Stimulated activated naive CD8-positive, alpha-beta T cell treated with anti-CD3 and anti-CD28 coated beads, Interleukin-15, Interleukin-2, amounts not matched to agents 100 ng/mL and 50 ng/mL, for 24 hours (primary cell): Measurements from ENCODE around the gene CAPN7.
A peak's percentile ranks its signal among the peaks of the same experiment; 100 is the strongest.
"Not testable (repeated sequence)": the region's sequence is repeated elsewhere in the genome, so short reads cannot be mapped to it uniquely, and the experiment has no call there.

Source experiments
- H3K27ac Mint-ChIP-seq: one replicate; pipeline ENCODE4 v1.8.0; 2021; ENCODE audit warnings: mild to moderate bottlenecking, mixed read lengths
- H3K27me3 Mint-ChIP-seq: one replicate; pipeline ENCODE4 v1.8.0; 2021; ENCODE audit warnings: mixed read lengths
- H3K36me3 Mint-ChIP-seq: one replicate; pipeline ENCODE4 v1.8.0; 2021; ENCODE audit warnings: low read depth, mixed read lengths
- H3K4me1 Mint-ChIP-seq: one replicate; pipeline ENCODE4 v1.8.0; 2021; ENCODE audit warnings: low read depth, mixed read lengths
- H3K4me3 Mint-ChIP-seq: one replicate; pipeline ENCODE4 v1.8.0; 2021; ENCODE audit warnings: mild to moderate bottlenecking, mixed read lengths
- H3K9me3 Mint-ChIP-seq: one replicate; pipeline ENCODE4 v1.8.0; 2021; ENCODE audit warnings: mixed read lengths

Gene CAPN7

DNA sequence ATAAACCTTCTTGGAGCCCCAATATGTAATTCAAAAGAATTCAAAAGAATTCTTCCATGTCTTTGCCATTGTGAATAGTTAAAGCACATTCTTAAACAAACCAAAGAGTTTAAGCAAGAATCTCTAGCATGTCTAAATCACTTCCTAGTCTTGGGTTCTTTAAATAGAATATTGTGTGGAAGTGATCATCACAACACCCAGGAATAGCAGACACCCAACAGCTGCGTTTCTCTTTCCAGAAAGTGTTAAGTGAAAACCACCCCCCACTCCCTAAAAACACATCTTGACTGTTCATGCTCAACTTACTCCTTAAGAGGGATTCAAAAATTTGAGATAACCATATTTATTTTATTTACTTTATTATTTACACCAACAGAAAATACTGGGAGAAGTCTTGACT is 24.1 kb upstream of the CAPN7 start:
- Mint-ChIP-seq H3K4me3 (no peak overlapping the region), H3K27ac (no peak overlapping the region), H3K9me3 (no peaks in the 10 kb centered on the region), H3K36me3 (no peaks in the 10 kb centered on the region), H3K27me3 (peaks cover 9% of the 10 kb centered on the region), H3K4me1 (peaks cover 7% of the 10 kb centered on the region)

DNA sequence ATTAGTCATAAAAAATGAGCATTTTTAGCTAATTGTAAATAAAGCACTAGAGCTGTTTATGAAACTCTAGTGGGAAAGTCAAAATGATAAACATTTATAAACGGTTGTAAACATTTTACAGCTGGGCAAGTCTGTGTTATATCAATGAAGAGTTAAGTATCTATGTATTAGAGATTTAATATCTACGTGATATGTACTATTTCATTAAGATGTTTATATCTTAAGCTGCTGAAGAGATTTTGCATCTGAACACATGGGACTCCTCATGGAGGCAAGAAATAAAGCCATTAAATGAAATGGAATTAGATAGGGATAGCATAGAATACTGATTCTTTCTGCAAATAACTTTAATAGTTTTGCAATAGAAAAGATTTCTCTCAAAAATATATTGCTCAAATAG is 23.0 kb upstream of the CAPN7 start:
- H3K27ac Mint-ChIP-seq: no peak overlapping the region
- peaks cover 7% of the 10 kb centered on the region for H3K4me1 Mint-ChIP-seq
- peaks cover 9% of the 10 kb centered on the region for H3K27me3 Mint-ChIP-seq
- H3K4me3 Mint-ChIP-seq: no peak overlapping the region
- H3K9me3 Mint-ChIP-seq: no peaks in the 10 kb centered on the region
- H3K36me3 Mint-ChIP-seq: no peaks in the 10 kb centered on the region

DNA sequence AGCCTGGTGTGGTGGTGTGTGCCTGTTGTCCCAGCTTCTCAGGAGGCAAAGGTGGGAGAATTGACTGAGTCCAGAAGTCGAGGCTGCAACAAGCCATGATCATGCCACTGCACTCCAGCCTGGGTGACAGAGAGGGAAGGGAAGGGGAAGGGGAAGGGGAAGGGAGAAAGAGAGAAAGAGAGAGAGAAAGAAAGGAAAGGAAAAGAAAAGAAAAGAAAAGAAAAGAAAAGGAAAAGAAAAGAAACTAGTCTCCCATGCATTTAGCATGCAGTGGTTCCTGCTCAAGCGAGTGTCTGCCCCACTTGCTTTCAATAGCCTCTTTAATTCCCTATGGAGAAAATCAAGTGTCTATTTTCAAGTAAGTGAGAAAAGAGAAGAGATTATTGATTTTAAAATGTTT is 20.6 kb upstream of the CAPN7 start:
- H3K27ac Mint-ChIP-seq: no peak overlapping the region

DNA sequence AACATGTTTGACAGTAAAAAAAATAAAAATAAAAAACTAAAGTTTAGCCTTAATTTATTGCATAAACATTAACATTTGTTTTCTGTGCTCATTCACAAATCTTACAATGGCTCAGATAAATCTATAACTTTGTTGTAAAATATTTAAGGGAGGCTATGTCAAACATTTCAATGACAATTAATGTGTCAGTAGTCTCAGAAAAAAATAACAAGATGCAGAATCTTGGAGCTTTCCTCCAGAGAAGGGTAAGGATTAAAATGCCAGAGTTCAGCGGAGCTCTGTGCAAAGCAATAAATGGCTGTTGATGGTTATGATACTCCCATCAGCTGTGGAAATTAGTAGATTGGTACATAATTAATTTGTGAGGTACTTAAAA is 20.0 kb upstream of the CAPN7 start:
- Mint-ChIP-seq H3K4me3 (no peak overlapping the region), H3K36me3 (no peaks in the 10 kb centered on the region), H3K27ac (no peak overlapping the region), H3K9me3 (no peaks in the 10 kb centered on the region), H3K4me1 (no peaks in the 10 kb centered on the region), H3K27me3 (peaks cover 6% of the 10 kb centered on the region)

More for the DNA sequence above, 20.6 kb upstream of the CAPN7 start:
- H3K9me3 Mint-ChIP-seq: no peaks in the 10 kb centered on the region
- peaks cover 6% of the 10 kb centered on the region for H3K27me3 Mint-ChIP-seq
- H3K36me3 Mint-ChIP-seq: no peaks in the 10 kb centered on the region
- H3K4me3 Mint-ChIP-seq: no peak overlapping the region
- H3K4me1 Mint-ChIP-seq: peaks cover under 1% of the 10 kb centered on the region

DNA sequence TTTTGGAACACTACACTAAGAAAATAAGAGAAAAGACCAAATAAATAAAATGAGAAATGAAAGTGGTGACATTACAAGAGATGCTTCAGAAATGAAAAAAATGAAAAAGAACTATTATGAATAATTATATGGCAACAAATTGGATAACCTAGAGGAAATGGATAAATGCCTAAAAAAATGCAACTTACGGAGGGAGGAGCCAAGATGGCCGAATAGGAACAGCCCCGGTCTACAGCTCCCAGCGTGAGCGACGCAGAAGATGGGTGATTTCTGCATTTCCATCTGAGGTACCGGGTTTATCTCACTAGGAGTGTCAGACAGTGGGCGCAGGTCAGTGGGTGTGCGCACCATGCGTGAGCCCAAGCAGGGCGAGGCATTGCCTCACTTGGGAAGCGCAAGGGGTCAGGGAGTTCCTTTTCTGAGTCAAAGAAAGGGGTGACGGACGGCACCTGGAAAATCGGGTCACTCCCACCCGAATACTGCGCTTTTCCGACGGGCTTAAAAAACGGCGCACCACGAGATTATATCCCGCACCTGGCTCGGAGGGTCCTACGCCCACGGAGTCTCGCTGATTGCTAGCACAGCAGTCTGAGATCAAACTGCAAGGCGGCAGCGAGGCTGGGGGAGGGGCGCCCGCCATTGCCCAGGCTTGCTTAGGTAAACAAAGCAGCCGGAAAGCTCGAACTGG is 19.4 kb upstream of the CAPN7 start:
- H3K36me3 Mint-ChIP-seq, H3K4me1 Mint-ChIP-seq, H3K27ac Mint-ChIP-seq, H3K9me3 Mint-ChIP-seq, H3K27me3 Mint-ChIP-seq, H3K4me3 Mint-ChIP-seq: not testable (repeated sequence)

DNA sequence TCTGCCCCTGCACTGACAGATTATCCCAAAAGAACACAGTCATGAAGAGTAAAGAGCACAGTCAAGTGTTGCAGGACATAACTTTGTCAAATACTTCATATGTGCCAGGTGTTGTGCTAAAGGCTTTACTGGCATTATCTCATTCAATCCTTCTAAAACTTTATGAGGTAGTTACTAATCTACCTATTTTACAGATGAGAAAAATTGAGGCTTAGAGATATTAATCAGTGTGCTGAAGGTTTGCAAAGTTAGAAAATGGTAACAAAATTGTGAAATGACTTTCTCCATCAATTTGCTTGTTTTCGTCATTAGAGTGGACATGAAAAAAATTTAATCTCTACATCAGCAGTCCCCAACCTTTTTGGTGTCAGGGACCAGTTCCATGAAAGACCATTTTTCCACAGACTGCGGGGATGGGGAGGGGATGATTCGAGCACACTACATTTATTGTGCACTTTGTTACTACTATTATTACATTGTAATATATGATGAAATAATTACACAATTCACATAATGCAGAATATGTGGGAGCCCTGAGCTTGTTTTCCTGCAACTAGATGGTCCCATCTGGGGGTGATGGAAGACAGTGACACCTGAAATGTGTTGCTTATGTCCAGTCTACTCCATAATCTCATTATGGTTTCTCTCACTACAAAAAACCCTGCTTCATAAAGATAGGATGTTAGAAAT is 8.6 kb upstream of the CAPN7 start:
- Mint-ChIP-seq H3K4me1 (peaks cover 15% of the 10 kb centered on the region), H3K27me3 (peaks cover 7% of the 10 kb centered on the region), H3K9me3 (no peaks in the 10 kb centered on the region), H3K27ac (no peak overlapping the region), H3K36me3 (no peaks in the 10 kb centered on the region), H3K4me3 (no peak overlapping the region)

DNA sequence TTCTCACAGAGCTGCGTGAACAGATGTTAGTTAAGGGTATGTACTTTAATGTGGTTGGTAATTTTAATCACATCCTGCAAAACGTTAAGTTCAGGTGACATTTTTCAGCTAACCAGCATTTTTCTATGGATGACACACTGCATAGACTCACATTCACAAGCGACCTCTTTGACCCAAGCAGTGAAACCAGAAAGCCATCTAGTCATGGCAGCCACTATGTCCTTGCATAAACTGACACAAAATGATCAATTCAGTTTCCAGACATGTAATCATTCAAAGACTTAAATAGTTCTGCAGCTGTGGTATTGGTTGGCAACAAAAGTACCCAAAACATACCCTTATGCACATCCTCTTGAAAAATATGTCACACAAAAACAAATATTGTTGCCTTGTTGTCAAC is 7.4 kb upstream of the CAPN7 start:
- H3K27me3 Mint-ChIP-seq: peaks cover 2% of the 10 kb centered on the region
- no peak overlapping the region for H3K4me3 Mint-ChIP-seq
- no peaks in the 10 kb centered on the region for H3K36me3 Mint-ChIP-seq
- H3K27ac Mint-ChIP-seq: peak overlapping the region; percentile 50
- H3K4me1 Mint-ChIP-seq: peaks cover 15% of the 10 kb centered on the region
- H3K9me3 Mint-ChIP-seq: no peaks in the 10 kb centered on the region

DNA sequence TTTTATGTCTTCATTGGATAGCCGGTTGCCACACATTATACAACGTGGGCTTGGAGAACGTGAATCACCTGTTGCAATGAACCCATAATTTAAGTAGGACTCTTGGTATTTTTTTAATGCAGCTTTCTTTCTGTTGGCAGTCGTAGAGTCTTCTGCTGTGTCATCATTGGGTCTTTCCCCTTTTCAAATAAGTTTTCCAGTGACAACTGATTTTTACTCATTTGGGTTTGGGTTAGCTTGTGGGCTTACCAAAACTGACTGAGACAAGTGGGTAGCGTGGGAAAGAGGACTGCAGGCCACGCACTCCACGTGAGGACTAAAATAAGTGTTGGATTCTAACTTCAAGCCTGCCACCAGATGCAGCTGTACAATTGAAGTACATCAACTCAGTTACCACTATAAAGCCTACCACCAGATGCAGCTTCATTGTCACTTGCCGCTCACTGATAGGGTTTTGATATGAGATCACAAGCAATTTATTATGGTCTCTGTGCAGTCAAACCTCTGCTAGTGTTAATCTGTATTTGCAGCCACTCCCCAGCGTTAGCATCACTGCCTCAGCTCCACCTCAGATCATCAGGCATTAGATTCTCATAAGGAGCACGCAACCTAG is 6.4 kb upstream of the CAPN7 start:
- H3K36me3 Mint-ChIP-seq: no peaks in the 10 kb centered on the region

DNA sequence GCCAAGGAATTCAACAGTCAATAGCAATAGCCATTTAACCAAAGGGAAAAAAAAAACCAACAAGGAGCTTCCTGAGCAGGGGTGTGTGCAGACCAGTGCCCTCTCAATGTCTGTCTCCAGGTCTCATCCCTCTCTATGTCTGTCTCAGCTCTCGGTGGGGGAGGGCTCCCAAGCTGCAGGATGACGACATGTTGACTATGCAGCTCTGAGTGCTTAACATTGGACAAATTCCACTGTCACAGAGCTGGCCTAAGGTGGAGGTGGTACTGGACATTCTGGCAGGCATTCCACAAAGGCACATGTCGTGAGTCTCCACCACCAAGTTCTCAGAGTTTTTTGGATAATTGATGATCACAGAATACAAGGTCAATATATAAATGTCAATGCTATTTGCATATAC is 2.0 kb upstream of the CAPN7 start:
- Mint-ChIP-seq H3K4me3 (no peak overlapping the region), H3K36me3 (peaks cover 5% of the 10 kb centered on the region), H3K27ac (no peak overlapping the region), H3K27me3 (no peaks in the 10 kb centered on the region), H3K9me3 (no peaks in the 10 kb centered on the region), H3K4me1 (peaks cover 38% of the 10 kb centered on the region)

More for the DNA sequence above, 6.4 kb upstream of the CAPN7 start:
- Mint-ChIP-seq H3K9me3 (no peaks in the 10 kb centered on the region), H3K27me3 (no peaks in the 10 kb centered on the region), H3K27ac (no peak overlapping the region), H3K4me3 (no peak overlapping the region), H3K4me1 (peaks cover 15% of the 10 kb centered on the region)

DNA sequence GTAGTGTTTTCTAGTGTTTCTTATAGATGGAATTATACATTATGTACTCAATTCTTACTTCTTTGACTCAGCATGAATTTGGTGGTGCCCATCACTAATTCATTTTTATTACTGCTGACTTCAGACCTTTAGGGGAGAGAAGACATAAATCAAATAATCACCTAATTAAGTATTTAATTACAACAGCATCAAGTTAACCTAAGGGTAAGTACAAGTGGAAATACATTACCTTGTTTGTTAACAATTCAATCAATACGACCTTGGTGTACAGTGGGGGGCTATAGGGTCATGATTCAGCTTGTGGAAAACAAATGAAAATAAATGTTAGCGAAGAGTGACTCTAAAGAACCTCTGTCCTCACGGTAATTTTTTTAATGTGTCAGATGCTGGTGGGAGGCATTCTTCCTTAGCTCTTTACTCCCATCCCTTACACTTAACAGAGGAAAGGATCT is 538 bp upstream of the CAPN7 start:
- peaks cover 7% of the 10 kb centered on the region for H3K36me3 Mint-ChIP-seq
- no peaks in the 10 kb centered on the region for H3K27me3 Mint-ChIP-seq
- H3K27ac Mint-ChIP-seq: peak overlapping the region; percentile 90
- H3K4me3 Mint-ChIP-seq: peak overlapping the region; percentile 83
- H3K4me1 Mint-ChIP-seq: peaks cover 27% of the 10 kb centered on the region
- H3K9me3 Mint-ChIP-seq: no peaks in the 10 kb centered on the region

DNA sequence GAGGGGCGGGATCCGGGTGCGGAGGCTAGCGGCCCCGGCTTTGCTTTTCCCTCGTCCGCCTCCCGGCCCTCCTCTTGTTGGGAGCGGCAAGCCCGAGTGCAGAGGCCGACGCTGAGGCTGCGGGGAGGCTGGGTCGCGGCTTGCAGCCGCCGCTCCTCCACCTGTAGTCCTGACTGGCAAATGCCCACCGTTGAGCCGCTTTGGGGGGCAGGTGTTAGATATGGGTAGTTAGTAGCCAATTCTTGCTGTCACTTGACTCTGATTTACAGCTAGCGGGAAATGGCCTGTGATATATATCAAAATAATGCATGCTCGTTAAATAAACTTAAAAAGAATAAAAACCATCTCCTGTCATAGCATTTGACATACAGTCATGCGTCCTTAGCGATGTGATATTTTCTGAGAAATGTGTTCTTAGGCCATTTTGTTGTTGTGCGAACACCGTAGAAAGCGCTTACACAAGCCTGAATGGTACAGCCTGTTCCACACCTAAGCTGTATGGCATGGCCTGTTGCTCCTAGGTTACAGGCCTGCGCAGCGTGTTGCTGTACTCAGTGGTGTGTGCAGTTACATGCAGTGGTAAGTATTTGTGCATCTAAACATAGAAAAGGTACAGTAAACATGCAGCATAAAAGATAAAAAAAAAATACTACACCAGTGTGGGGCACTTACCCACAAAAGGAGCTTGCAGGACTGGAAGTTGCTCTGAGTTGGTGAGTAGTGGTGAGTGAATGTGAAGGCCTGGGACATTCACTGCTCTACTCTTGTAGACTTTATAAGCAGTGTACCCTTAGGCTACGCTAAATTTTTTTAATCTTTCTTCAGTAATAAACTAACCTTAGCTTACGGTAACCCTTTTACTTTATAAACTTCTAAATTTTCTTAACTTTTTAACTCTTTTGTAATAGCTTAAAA is 873 bp downstream of the CAPN7 start:
- H3K27me3 Mint-ChIP-seq: no peaks in the 10 kb centered on the region
- no peaks in the 10 kb centered on the region for H3K9me3 Mint-ChIP-seq
- H3K36me3 Mint-ChIP-seq: peaks cover 16% of the 10 kb centered on the region
- peak overlapping the region; percentile 85 for H3K27ac Mint-ChIP-seq
- peak overlapping the region; percentile 93 for H3K4me3 Mint-ChIP-seq
- peaks cover 30% of the 10 kb centered on the region for H3K4me1 Mint-ChIP-seq

DNA sequence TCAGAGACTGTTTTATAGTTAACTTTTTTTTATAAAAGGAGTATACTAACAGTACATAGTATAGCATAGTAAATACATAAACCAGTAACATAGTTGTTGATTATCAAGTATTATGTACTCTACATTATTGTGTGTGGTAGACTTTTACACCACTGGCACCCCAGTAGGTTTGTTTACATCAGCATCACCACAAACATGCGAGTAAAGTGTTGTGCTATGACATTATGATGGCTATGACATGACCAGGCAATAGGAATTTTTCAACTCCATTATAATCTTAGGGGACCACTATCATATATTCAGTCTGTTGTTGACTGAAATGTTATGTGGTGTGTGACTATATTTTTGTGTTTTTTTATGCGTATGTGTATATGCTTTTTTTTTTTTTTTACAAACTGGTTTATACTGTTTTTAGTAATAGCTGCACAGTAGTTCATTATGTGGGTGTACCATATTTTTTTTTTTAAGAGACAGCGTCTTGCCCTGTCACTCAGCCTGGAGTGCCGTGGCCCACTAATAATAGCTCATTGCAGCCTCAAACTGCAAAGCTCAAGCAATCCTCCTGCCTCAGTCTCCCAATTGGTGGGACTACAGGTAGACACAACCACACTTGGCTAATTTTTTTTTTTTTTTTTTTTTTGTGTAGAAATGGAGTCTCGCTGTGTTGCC is 1.9 kb downstream of the CAPN7 start:
- Mint-ChIP-seq H3K9me3 (no peaks in the 10 kb centered on the region), H3K36me3 (peaks cover 25% of the 10 kb centered on the region), H3K4me1 (peaks cover 30% of the 10 kb centered on the region), H3K27me3 (no peaks in the 10 kb centered on the region), H3K4me3 (peak overlapping the region; percentile 93), H3K27ac (no peak overlapping the region)

DNA sequence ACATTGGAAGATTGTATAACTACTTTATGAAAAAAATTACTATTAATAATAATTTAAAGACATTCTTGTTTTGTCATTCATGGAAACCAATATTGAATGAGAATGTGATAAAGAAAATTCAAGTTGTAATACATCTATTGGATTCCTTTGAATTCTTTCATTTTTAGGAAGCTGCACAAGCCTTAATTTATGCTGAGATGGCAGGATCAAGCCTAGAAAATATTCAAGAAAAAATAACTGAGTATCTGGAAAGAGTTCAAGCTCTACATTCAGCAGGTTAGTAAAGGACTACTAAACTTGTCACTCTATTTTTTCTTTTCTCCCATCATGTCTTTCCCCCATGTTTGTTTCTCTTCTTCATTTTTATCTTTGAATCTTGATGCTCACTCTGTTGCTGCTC is 5.9 kb downstream of the CAPN7 start:
- H3K9me3 Mint-ChIP-seq: no peaks in the 10 kb centered on the region
- H3K27me3 Mint-ChIP-seq: no peaks in the 10 kb centered on the region
- peaks cover 55% of the 10 kb centered on the region for H3K36me3 Mint-ChIP-seq
- peaks cover 31% of the 10 kb centered on the region for H3K4me1 Mint-ChIP-seq
- no peak overlapping the region for H3K27ac Mint-ChIP-seq
- no peak overlapping the region for H3K4me3 Mint-ChIP-seq

DNA sequence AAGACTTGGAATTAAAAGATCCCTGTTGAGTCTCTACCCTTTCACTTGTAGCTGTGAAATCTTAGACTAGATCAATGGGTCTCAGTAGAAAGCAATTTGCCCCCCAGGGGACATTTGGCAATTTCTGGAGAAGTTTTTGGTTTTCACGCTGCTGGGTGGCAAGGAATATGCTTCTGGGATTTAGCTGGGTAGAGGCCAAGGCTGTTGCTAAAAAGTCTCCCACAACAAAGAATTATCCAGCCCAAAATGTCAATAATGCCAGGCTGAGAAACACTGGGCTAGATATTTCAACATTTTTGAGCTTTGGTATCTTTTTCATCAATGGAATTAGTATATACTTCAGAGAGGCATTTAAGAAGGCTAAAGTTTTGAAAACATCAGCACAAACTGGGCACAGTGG is 8.7 kb downstream of the CAPN7 start:
- no peaks in the 10 kb centered on the region for H3K9me3 Mint-ChIP-seq
- no peaks in the 10 kb centered on the region for H3K27me3 Mint-ChIP-seq
- H3K4me3 Mint-ChIP-seq: no peak overlapping the region
- H3K36me3 Mint-ChIP-seq: peaks cover 76% of the 10 kb centered on the region
- H3K27ac Mint-ChIP-seq: no peak overlapping the region
- peaks cover 19% of the 10 kb centered on the region for H3K4me1 Mint-ChIP-seq
